GM18873 (cell line): ENCODE measurements around the gene NELL1.

ENCODE experiments used
- ATAC-seq: cut with Tn5 transposase; IDR thresholded peaks from one replicate; pipeline ENCODE4 v1.9.1; 2021; ENCODE audit warnings: mild to moderate bottlenecking, moderate library complexity, moderate number of reproducible peaks; ENCODE audit not compliant: unreplicated experiment, low FRiP score

Gene NELL1

GRCh38 chr11:20864628-20865027 lies 195.2 kb downstream of the NELL1 start:
- ATAC-seq, result no peak

- no peak for ATAC-seq
These were observed 195.8 kb downstream of the NELL1 start for GRCh38 chr11:20865161-20865560.

GRCh38 chr11:20869123-20869522 lies 199.7 kb downstream of the NELL1 start:
- no peak for ATAC-seq

GRCh38 chr11:20873054-20873453 lies 203.7 kb downstream of the NELL1 start:
- no peak for ATAC-seq

- no peak for ATAC-seq
These were observed 205.0 kb downstream of the NELL1 start for GRCh38 chr11:20874358-20874757.

- no peak for ATAC-seq
These were observed 206.5 kb downstream of the NELL1 start for GRCh38 chr11:20875889-20876288.

- ATAC-seq, result no peak
These were observed 207.4 kb downstream of the NELL1 start for GRCh38 chr11:20876738-20877137.

- ATAC-seq, result no peak
These were observed 210.7 kb downstream of the NELL1 start for GRCh38 chr11:20880094-20880493.

- no peak for ATAC-seq
These were observed 212.1 kb downstream of the NELL1 start for GRCh38 chr11:20881328-20882079.

GRCh38 chr11:20887137-20887536 lies 217.8 kb downstream of the NELL1 start:
- ATAC-seq, result no peak

- no peak for ATAC-seq
These were observed 224.9 kb downstream of the NELL1 start for GRCh38 chr11:20894296-20894695.

- ATAC-seq, result no peak
These were observed 240.8 kb downstream of the NELL1 start for GRCh38 chr11:20909995-20910726.

GRCh38 chr11:20910733-20911132 lies 241.3 kb downstream of the NELL1 start:
- ATAC-seq, result no peak

- no peak for ATAC-seq
These were observed 242.9 kb downstream of the NELL1 start for GRCh38 chr11:20912065-20912821.

- no peak for ATAC-seq
These were observed 243.6 kb downstream of the NELL1 start for GRCh38 chr11:20912922-20913512.

- ATAC-seq, result no peak
These were observed 247.9 kb downstream of the NELL1 start for GRCh38 chr11:20917306-20917705.

- ATAC-seq, result no peak
These were observed 257.6 kb downstream of the NELL1 start for GRCh38 chr11:20926799-20927540.

- ATAC-seq, result no peak
These were observed 261.6 kb downstream of the NELL1 start for GRCh38 chr11:20931029-20931428.

GRCh38 chr11:20933086-20933485 lies 263.7 kb downstream of the NELL1 start:
- ATAC-seq, result no peak

- no peak for ATAC-seq
These were observed 264.6 kb downstream of the NELL1 start for GRCh38 chr11:20933958-20934357.
